GM19467 (cell line): ENCODE results near the gene ZNF860.
A peak's percentile ranks its signal among the peaks of the same experiment; 100 is the strongest.
"Not testable (repeated sequence)": the region's sequence is repeated elsewhere in the genome, so short reads cannot be mapped to it uniquely, and the experiment has no call there.

Source experiments
- ATAC-seq: cut with Tn5 transposase; IDR thresholded peaks from one replicate; pipeline ENCODE4 v1.9.1; 2021; ENCODE audit warnings: mild to moderate bottlenecking, moderate library complexity; ENCODE audit not compliant: unreplicated experiment

Gene ZNF860

GRCh38 chr3:31960793-31961431 lies 20.6 kb upstream of the ZNF860 start:
- ATAC-seq = peak; percentile 53

- ATAC-seq = no peak
These were observed 18.7 kb upstream of the ZNF860 start for GRCh38 chr3:31962801-31963205.

- ATAC-seq = no peak
These were observed 14.5 kb upstream of the ZNF860 start for GRCh38 chr3:31966978-31967591.

- no peak for ATAC-seq
These were observed 14.0 kb upstream of the ZNF860 start for GRCh38 chr3:31967592-31967991.

GRCh38 chr3:31968369-31968926 lies 13.1 kb upstream of the ZNF860 start:
- no peak for ATAC-seq

- ATAC-seq = no peak
These were observed 12.6 kb upstream of the ZNF860 start for GRCh38 chr3:31968927-31969418.

- ATAC-seq = no peak
These were observed 9.9 kb upstream of the ZNF860 start for GRCh38 chr3:31971607-31972006.

- no peak for ATAC-seq
These were observed 8.5 kb upstream of the ZNF860 start for GRCh38 chr3:31973081-31973480.

GRCh38 chr3:31973837-31974236 lies 7.7 kb upstream of the ZNF860 start:
- ATAC-seq = no peak

- ATAC-seq = no peak
These were observed 7.1 kb upstream of the ZNF860 start for GRCh38 chr3:31974471-31974870.

- ATAC-seq = no peak
These were observed 6.6 kb upstream of the ZNF860 start for GRCh38 chr3:31974964-31975363.

GRCh38 chr3:31976302-31976701 lies 5.2 kb upstream of the ZNF860 start:
- no peak for ATAC-seq

- ATAC-seq = no peak
These were observed 3.8 kb upstream of the ZNF860 start for GRCh38 chr3:31977736-31978135.

- no peak for ATAC-seq
These were observed 3.0 kb upstream of the ZNF860 start for GRCh38 chr3:31978553-31978952.

- ATAC-seq = no peak
These were observed 2.4 kb upstream of the ZNF860 start for GRCh38 chr3:31979001-31979697.

- peak; percentile 53 for ATAC-seq
These were observed 882 bp upstream of the ZNF860 start for GRCh38 chr3:31980530-31981205.

- no peak for ATAC-seq
These were observed 2.8 kb downstream of the ZNF860 start for GRCh38 chr3:31984321-31984720.

GRCh38 chr3:31985831-31986230 lies 4.3 kb downstream of the ZNF860 start:
- no peak for ATAC-seq

GRCh38 chr3:31988271-31988670 lies 6.7 kb downstream of the ZNF860 start:
- no peak for ATAC-seq

GRCh38 chr3:31992995-31993394 lies 11.4 kb downstream of the ZNF860 start:
- not testable (repeated sequence) for ATAC-seq

- ATAC-seq = no peak
These were observed 12.3 kb downstream of the ZNF860 start for GRCh38 chr3:31993843-31994242.
